Measurements from ENCODE around the gene FOXG1. TPM values are rescaled to one million over a fixed set of nuclear protein-coding genes. Genes with fewer than 3 reads are reported as not detected.

The FOXG1 gene
- total and polyA plus RNA-seq, 8 donors: 0.13 to 0.89 TPM; not detected in 6

- 2 to 13% (median 5%) methylated on average over 25 to 33 of the region's 33 CpGs for WGBS, 5 donors
- Histone ChIP-seq H3K9me3 (peaks cover 3 to 40% (median 20%) of the 10 kb centered on the region in 4 donors), H3K4me3 (peak overlapping the region; percentile 28 to 47 (median 40)), H3K4me1 (peaks cover 14 to 21% (median 18%) of the 10 kb centered on the region in 4 donors), H3K27me3 (peaks cover 28 to 100% (median 84%) of the 10 kb centered on the region in 3 donors), H3K27ac (no peak overlapping the region), H3K36me3 (no peaks in the 10 kb centered on the region)
- TF ChIP-seq POLR2AphosphoS5 (IDR thresholded peaks at IDR 0.05) (no peak), EP300 (IDR thresholded peaks at IDR 0.05) (no peak), POLR2A (IDR thresholded peaks at IDR 0.05) (no peak)
- intact Hi-C loops (cut with DNase I; ENCODE audit: low total_unique reads): no loop called here
- peak in 1 of 2 donors; percentile 47 for DNase-seq
These were observed 637 bp upstream of the FOXG1 start for GRCh38 chr14:28765831-28766468.

GRCh38 chr14:28767030-28767852 is 654 bp downstream of the FOXG1 start:
- Histone ChIP-seq H3K4me1 (peaks cover 14 to 21% (median 18%) of the 10 kb centered on the region in 4 donors), H3K27ac (no peak overlapping the region), H3K36me3 (no peaks in the 10 kb centered on the region), H3K4me3 (peak overlapping the region; percentile 28 to 47 (median 40)), H3K27me3 (peaks cover 21 to 99% (median 71%) of the 10 kb centered on the region in 3 donors), H3K9me3 (peaks cover 3 to 40% (median 20%) of the 10 kb centered on the region in 4 donors)
- WGBS, 5 donors: 5 to 11% (median 8%) methylated on average over 39 to 95 of the region's 100 CpGs
- no peak for DNase-seq
- intact Hi-C loops (cut with DNase I; ENCODE audit: low total_unique reads): no loop called here
- TF ChIP-seq POLR2A (IDR thresholded peaks at IDR 0.05) (no peak), POLR2AphosphoS5 (IDR thresholded peaks at IDR 0.05) (no peak), EP300 (IDR thresholded peaks at IDR 0.05) (no peak), CTCF (IDR thresholded peaks at IDR 0.05) (no peak)

GRCh38 chr14:28767853-28768741 is 1.5 kb downstream of the FOXG1 start:
- Histone ChIP-seq H3K36me3 (no peaks in the 10 kb centered on the region), H3K9me3 (peaks cover 3 to 40% (median 20%) of the 10 kb centered on the region in 4 donors), H3K27ac (no peak overlapping the region), H3K4me3 (no peak overlapping the region), H3K27me3 (peaks cover 23 to 99% (median 69%) of the 10 kb centered on the region in 3 donors), H3K4me1 (peaks cover 14 to 21% (median 18%) of the 10 kb centered on the region in 4 donors)
- TF ChIP-seq POLR2AphosphoS5 (IDR thresholded peaks at IDR 0.05) (no peak), CTCF (IDR thresholded peaks at IDR 0.05) (no peak), POLR2A (IDR thresholded peaks at IDR 0.05) (no peak), EP300 (IDR thresholded peaks at IDR 0.05) (no peak)
- no peak for DNase-seq
- intact Hi-C loops (cut with DNase I; ENCODE audit: low total_unique reads): no loop called here
- WGBS, 5 donors: 10 to 19% (median 16%) methylated on average over 52 to 77 of the region's 77 CpGs

GRCh38 chr14:28769276-28769880 is 2.8 kb downstream of the FOXG1 start:
- H3K4me3 ChIP-seq: no peak overlapping the region
- H3K27ac ChIP-seq: no peak overlapping the region
- WGBS, 5 donors: 29 to 38% (median 35%) methylated on average over 4 of the region's 4 CpGs
- peaks cover 14 to 27% (median 21%) of the 10 kb centered on the region in 4 donors for H3K4me1 ChIP-seq
- no peak for DNase-seq
- peaks cover 26 to 99% (median 70%) of the 10 kb centered on the region in 3 donors for H3K27me3 ChIP-seq
- H3K9me3 ChIP-seq: peaks cover 3 to 44% (median 20%) of the 10 kb centered on the region in 4 donors
- TF ChIP-seq POLR2AphosphoS5 (IDR thresholded peaks at IDR 0.05) (no peak), CTCF (IDR thresholded peaks at IDR 0.05) (no peak), EP300 (IDR thresholded peaks at IDR 0.05) (no peak), POLR2A (IDR thresholded peaks at IDR 0.05) (no peak)
- no peaks in the 10 kb centered on the region for H3K36me3 ChIP-seq
- intact Hi-C loops (cut with DNase I; ENCODE audit: low total_unique reads): no loop called here
